H1 (cell line): ENCODE measurements around the gene DIABLO. TPM values are rescaled to one million over a fixed set of nuclear protein-coding genes. Genes with fewer than 3 reads are reported as not detected.

Experiments
- ASH2L ChIP-seq: fragments of 200-600, 300-600 bp; sonication (generic); IDR thresholded peaks from one replicate; pipeline ENCODE4 v1.7.1; 2017; ENCODE audit warnings: low read length
- CHD7 ChIP-seq: fragments of 300-600 bp; sonication (generic); IDR thresholded peaks from 2 replicates; pipeline ENCODE4 v1.7.1; 2012; ENCODE audit warnings: low read length, moderate library complexity, mild to moderate bottlenecking, inconsistent platforms; ENCODE audit not compliant: insufficient replicate concordance
- FOSL1 ChIP-seq: IDR thresholded peaks from 2 replicates; pipeline ENCODE4 v1.6.1; 2011; ENCODE audit warnings: mild to moderate bottlenecking, low read depth, low read length, moderate library complexity; ENCODE audit not compliant: insufficient read depth
- RAD21 ChIP-seq, 2 experiments: IDR thresholded peaks in 1 of 2; conservative IDR thresholded peaks in 1 of 2; 2 replicates each; pipeline ENCODE4 v1.6.1; 2011; ENCODE audit warnings: low read depth in 2 of 2, low read length in 2 of 2, improper control_type of control experiment in 1 of 2, inconsistent platforms in 1 of 2, mild to moderate bottlenecking in 1 of 2, moderate library complexity in 1 of 2
- SIN3A ChIP-seq, 2 experiments: IDR thresholded peaks in 1 of 2; conservative IDR thresholded peaks in 1 of 2; 2 replicates each; pipeline ENCODE4 v1.6.1; 2011 to 2012; ENCODE audit warnings: low read length in 2 of 2, improper control_type of control experiment in 1 of 2, low read depth in 1 of 2, mild to moderate bottlenecking in 1 of 2
- SIRT6 ChIP-seq: IDR thresholded peaks from one replicate; pipeline ENCODE4 v1.7.1; 2012; ENCODE audit warnings: low read length, inconsistent platforms
- SIX5 ChIP-seq: IDR thresholded peaks from 2 replicates; pipeline ENCODE4 v1.6.1; 2011; ENCODE audit warnings: mild to moderate bottlenecking, low read depth, low read length
- ZNF274 ChIP-seq: IDR thresholded peaks from 2 replicates; pipeline ENCODE4 v1.7.0; 2012; ENCODE audit warnings: low read length, borderline replicate concordance; ENCODE audit errors: extremely low read depth
- polyA plus RNA-seq, 7 experiments: library from polyadenylated mRNA; depleted of rRNA in 3 of 7; stranded (reverse) in 5 of 7; unstranded in 2 of 7; fragments of >200 nt in 5 of 7; fragments of 200-250 nt in 2 of 7; gene quantifications; 1 replicate in 5 of 7; 2 replicates in 1 of 7; 4 replicates in 1 of 7; pipeline versions ENCODE4 v1.2.1 to v1.2.3, GENCODE V29; 2011 to 2013; ENCODE audit warnings: missing spikeins in 2 of 7, mixed read lengths in 2 of 7
- total RNA-seq: library from RNA; stranded (reverse); fragmentation: NEBNext Ultra II Directional; extraction: Animal tissue kit (Norgen Biotek cat#: 25700); gene quantifications from 2 replicates; pipeline ENCODE4 v1.2.1, GENCODE V29; 2021

DIABLO gene
- total and polyA plus RNA-seq, 2 of the 8 experiments (the other 6 are each of a cell fraction or from before 2014, with no cell fraction given), result 65.2 to 68.3 TPM

- TF ChIP-seq ZNF274 (no peak), FOSL1 (peak; percentile 89), ASH2L (peak; percentile 58), CHD7 (no peak), SIN3A (conservative IDR thresholded peaks at IDR 0.05 in 1 of 2, IDR thresholded peaks at IDR 0.05 in 1 of 2; ENCODE audit: low read depth in 1 of 2, low read length in 2 of 2) (peak; percentile 99 to 100), RAD21 (IDR thresholded peaks at IDR 0.05 in 1 of 2, conservative IDR thresholded peaks at IDR 0.05 in 1 of 2; ENCODE audit: low read depth in 2 of 2, low read length in 2 of 2) (no peak; a peak in 1 of 4 replicates), SIX5 (no peak), SIRT6 (no peak)
Measured at GRCh38 chr12:122266230-122266901, 40.5 kb upstream of the DIABLO start, which contains the start of gene VPS33A (continued).
